Measurements from ENCODE around the gene PLD4.
"Not testable (repeated sequence)": the region's sequence is repeated elsewhere in the genome, so short reads cannot be mapped to it uniquely, and the experiment has no call there.

PLD4 gene, protein sequence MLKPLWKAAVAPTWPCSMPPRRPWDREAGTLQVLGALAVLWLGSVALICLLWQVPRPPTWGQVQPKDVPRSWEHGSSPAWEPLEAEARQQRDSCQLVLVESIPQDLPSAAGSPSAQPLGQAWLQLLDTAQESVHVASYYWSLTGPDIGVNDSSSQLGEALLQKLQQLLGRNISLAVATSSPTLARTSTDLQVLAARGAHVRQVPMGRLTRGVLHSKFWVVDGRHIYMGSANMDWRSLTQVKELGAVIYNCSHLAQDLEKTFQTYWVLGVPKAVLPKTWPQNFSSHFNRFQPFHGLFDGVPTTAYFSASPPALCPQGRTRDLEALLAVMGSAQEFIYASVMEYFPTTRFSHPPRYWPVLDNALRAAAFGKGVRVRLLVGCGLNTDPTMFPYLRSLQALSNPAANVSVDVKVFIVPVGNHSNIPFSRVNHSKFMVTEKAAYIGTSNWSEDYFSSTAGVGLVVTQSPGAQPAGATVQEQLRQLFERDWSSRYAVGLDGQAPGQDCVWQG

DNA sequence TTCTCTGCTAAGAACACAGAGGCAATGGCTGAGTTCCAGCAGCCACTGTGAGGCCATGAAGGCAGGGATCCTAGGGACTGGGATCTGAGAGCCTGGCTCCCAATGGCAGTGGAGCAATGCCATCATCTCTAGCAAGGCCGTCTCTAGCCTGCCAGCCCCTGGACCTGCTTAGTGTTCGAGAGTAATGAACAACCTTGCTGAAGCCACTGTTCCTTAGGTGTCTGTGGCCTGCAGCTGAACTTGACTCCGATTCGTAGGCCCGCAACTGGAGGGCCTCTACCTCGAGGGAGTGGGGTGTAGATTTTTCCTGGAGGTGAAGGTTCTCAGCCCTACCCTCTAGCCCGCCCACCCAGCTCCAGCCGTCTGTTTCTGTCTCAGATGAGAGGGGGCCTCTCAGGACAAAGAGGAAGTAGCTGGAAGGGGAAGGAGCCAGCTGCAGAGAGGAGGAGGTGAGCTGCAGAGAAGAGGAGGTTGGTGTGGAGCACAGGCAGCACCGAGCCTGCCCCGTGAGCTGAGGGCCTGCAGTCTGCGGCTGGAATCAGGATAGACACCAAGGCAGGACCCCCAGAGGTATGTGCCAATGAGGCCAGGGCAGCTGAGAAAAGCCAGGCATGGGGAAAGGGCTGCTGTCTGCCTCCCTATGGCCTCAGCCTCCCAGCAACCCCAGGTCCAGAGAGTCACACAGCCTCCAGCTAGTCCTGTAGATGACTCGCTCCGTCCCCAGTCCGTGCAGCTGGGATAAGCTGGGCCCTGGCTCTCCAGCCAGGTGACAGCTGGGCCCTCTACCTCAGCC, at the start of gene PLD4:
Gene PLD4, plus strand, starts transcription at position 459 of the 793 bp plus-strand sequence. CDS start 2,262 bp downstream, outside the sequence.
- peak; percentile 52 for DNase-seq

DNA sequence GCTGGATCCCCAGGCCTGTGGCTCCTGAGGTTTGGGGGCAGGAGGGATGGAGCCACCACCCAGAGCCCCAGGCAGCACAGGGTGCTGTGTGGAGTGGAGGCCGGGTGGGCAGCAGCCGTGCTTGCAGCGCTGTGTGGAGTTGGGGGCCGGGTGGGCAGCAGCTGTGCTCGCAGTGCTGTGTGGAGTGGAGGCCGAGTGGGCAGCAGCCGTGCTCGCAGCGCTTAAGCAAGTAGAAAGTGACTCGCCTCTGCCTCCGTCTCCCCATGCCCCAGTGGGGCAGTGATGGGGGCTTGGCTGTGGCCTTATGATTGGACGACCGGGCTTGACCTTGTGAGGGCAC, 49.3 kb upstream of the PLD4 start:
- DNase-seq = peak; percentile 0

DNA sequence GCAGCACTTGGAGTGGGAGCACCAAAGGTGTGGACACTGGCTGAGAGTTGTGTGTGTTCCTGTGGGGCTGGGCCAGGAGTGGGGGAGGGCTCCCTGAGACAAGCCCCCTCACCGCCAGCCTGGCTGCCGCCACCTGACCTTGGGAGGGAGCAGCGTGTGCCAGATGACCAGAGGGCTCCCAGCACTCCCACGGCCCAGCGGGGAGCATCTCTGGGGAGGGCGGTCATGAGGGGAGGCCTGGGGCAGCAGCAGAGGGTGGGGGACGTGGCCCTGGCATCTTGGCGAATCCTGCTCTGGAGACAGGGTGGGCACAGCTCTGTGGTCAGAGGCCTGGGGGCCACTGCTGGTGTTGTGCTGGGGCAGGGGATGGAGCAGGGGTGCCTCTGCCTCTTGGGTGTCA, 48.9 kb upstream of the PLD4 start:
- no peak for DNase-seq

DNA sequence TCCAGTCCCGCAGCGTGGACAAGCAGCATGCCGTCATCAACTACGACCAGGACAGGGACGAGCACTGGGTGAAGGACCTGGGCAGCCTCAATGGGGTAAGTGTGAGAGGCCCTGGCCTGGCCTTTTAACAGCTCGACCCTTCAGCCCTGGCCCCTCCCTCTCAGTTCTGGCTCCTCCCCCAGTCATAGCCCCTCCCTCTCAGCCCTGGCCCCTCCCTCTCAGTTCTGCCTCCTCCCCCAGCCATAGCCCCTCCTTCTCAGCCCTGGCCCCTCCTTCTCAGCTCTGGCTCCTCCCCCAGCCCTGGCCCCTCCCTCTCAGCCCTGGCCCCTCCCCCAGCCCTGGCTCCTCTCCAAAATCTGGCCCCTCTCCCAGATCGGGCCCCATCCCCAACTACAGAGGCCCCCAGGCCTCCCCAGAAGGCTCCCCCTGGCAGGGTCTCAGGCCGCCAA, 48.4 kb upstream of the PLD4 start:
- DNase-seq = peak; percentile 64

DNA sequence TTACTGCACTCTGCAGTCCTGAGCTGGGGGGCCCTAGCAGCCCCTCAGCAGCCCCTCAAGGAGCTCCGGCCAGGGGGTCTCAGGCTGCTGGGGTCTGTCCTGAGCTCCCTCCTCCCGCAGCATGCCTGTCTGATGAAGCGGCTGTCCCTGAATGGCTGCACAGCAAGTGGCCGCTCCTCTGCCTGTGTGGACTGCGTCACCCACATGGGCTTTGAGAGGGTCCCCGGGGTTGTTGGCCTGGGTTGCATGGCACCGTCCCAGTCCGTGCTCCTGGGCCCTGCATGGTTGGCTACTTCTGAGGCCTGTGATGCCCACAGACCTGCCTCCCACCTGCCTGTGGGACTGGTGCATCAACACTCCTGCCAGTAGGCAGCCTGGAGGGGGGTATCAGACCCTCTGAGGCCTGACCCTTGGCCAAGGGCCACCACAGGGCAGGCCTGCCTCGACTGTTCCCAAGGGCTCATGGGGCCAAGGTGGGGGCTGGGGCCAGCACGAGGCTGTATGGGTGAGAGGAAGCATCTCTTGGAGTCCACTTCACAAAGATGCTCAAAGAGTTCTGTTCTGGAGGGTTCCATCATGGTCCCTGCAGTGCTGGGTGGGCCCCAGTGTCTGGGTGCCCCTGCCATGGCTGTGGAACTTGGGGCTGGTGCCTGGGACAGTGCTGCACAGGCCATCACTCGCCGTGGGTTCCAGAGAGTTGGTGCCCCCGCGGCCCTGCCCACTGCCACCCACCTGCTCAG, 47.4 kb upstream of the PLD4 start:
- no peak for DNase-seq

DNA sequence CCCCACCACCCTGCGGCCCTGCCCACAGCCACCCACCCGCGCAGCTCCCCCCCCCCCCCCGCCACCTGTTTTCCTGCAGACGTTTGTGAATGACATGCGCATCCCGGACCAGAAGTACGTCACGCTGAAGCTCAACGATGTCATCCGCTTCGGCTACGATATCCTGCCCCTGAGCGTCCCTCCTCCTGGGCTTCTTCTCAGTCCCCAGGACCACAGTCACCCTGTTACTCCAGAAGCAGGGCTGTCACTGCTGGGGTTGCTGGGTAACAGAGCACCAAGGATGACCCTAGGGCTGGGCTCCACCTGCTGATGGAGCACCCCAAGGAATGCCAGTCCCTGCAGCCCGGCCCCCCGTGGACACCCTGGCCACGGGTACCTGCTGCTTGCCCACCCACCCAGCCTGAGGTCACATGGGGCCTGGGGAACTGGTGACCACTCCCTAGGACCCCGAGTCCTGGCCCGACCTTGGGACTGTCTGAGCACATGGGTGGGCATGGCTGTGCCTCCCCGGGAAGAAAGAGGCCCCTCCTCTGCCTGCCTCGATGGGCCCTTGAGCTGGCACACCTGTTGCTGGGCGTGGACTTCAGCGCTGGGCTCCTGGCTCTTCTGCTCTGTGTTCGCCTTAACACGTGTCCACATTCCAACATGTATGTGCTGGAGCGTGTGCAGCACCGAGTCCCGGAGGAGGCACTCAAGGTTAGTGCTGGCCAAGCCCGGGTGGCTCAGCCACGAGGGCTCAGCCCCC, 46.7 kb upstream of the PLD4 start:
- DNase-seq = no peak

DNA sequence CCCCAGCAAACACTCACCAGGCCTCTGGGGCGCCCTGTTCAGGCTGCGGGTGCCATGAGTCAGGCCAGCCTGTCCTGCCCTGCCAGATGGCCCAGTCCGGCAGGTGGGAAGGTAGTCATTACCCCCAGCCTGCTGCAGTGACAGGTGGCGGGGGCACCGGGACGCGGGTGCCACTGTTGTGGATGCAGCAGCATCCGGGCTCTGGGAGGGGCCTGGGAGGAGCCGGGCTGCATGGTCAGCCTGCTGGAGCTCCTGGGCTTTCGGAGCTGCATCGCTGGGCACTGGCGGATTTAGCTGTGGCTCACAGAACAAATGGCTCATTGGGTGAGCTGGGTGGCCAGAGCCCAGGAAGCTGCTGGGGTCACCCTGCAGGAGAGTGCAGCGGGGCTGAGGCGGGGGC, 46.1 kb upstream of the PLD4 start:
- DNase-seq = no peak

DNA sequence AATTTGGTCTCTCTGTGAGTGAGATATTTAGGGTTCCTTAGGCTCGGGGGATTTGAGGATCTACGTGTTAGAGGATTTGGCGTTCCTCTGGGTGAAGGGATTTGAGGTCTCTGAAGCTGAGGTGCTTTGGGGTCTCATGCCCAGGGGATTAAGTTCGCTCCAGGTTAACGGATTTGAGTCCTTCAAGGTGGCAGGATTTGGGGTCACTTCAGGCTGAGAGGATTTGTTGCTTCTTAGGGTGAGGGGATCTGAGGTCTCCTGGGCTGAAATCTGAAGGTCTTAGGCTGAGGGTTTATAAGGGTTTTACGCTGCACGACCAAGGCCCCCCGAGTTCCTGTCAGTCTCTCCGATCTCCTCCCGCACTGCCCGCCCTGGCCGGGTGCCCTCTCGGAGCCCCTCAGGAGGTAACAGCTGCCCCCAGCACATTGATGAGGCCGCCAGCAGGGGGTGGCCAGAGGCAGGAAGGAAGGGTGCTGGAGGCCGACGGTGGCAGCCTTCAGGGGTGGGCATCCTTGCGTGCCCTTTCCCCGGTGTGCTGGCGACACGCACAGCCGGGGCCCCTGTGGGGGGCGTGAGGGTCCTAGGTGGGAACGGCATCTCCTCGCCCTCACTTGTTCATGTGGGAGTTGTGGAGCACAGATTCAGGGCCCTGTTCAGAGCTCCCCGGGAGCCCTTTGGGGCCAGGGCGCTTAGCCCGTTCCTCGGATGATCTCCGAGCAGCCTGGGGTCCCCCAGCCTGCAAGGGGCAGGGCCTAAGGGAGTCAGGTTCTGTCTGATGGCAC, 45.3 kb upstream of the PLD4 start:
- DNase-seq = no peak

DNA sequence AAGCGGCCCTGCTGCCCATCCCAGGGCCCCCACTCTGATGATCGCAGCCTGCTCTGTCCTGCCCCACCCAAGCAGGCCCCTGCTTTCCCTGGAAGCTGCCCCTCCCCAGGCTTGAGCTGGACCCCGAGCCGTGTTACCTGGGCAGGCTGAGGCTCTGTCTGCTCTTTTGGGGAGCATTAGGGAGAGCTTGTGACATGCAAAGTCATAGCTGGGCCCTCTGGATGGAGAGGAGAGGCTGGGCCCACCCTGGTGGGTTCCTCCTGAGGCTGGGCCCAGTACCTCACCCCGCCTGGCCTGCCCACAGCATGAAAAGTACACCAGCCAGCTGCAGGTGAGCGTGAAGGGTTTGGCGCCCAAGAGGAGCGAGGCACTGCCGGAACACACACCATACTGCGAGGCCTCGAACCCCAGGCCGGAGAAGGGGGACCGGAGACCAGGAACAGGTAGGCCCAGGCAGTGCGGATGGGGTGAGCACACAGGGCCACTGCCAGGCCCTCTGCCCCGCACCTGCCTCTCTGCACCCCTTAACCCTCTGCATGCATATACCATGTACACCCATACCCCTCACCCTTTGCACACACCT, 44.6 kb upstream of the PLD4 start:
- DNase-seq = no peak

DNA sequence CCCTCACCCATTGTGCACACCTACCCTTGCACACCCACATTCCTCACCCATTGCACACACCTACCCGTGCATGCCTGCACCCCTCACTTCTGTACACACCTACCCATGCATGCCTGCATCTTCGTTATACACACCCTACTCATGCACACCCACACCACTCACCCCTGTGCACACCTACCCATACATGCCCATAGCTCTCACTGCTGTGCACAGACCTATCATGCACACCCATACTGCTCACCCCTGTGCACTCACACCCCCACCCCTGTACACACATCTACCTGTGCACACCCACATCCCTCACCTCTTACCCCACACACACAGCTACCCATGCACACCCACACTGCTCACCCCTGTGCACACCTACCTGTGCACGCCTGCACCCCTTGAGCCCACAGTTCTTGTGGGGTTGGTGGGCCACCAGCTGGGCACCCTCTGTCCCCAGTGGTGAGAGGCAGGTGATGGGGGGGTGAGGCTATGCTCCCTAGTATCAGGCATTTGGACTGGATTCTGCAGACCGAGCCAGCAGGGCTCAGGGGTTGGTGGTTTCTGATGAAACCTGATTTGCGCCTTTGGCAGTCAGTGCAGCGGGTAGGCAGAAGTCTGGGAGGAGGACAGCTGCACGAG, 44.0 kb upstream of the PLD4 start:
- no peak for DNase-seq

DNA sequence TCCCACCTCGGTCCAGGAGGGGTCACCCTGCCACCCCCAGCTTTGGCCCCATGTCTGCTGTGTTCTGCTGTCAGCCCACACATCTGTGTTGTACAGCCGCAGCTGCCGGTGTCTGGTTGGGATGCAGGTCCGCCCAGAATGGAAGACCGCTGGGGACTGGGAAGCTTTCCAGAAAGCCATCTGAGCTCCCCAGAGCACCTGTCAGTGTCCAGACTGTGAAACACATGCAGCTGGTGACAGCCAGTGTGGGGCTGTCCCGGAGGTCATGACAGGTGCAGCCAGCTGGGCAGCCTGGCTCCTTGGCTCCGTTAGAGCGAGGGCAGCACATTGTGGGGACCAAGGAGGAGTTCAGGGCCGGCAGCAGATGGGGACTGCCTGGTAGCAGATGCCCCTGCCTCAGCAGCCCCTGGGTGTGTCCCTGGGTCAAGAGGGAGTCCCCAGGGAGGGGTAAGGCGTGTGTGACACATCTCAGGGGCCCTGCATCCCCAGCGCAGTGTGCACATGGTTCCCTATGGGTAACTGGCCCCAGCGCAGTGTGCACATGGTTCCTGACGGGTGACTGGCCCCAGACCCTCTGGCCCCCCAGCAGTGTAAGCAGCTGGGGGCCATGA, 43.2 kb upstream of the PLD4 start:
- no peak for DNase-seq

DNA sequence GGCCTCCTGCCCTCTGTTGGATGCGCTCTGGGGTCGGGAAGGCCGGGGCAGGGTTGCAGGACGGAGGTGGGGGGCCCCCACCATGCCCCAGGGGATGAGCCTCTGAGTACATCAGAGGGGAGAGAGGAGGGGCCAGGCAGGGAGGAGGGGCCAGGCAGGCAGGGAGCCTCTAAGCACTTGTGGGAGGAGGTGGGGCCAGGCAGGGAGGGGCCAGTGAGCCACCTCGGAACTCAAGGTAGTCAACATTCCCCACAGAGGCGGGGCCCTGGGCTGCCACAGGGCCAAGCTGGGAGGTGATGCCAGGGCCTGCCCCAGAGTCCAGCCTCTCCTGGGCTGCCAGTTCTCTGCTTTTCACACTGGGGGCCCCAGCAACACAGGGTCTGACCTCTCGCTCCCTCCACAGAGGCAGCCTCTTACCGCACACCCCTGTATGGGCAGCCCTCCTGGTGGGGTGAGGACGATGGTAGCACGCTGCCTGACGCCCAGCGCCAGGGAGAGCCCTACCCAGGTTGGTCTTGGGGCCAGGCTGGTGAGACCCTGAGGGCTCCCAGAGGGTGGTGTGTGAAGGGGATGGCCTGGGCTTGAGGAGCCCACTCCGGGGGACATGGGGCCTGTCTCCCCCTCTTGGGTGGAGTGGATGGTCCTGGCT, 42.2 kb upstream of the PLD4 start:
- DNase-seq = peak; percentile 31

DNA sequence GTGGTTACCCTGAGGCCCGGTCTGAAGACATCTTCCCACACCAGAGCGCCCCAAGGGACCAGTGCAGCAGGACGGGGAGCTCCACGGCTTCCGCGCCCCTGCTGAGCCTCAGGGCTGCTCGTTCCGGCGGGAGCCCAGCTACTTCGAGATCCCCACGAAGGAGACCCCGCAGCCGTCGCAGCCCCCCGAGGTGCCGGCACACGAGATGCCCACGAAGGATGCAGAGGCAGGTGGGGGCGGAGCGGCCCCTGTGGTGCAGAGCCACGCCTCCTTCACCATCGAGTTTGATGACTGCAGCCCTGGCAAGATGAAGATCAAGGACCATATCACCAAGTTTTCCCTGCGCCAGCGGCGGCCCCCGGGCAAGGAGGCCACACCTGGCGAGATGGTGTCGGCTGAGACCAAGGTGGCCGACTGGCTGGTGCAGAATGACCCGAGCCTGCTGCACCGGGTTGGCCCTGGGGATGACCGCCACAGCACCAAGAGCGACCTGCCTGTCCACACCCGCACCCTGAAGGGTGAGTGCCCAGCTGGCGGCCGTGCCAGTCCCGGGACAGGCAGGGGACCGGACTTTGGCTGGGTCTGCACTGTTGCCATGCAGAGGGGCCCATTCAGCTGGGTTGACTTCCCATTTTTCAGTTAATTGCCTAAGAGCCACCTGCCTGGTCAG, 41.6 kb upstream of the PLD4 start:
- DNase-seq = no peak

DNA sequence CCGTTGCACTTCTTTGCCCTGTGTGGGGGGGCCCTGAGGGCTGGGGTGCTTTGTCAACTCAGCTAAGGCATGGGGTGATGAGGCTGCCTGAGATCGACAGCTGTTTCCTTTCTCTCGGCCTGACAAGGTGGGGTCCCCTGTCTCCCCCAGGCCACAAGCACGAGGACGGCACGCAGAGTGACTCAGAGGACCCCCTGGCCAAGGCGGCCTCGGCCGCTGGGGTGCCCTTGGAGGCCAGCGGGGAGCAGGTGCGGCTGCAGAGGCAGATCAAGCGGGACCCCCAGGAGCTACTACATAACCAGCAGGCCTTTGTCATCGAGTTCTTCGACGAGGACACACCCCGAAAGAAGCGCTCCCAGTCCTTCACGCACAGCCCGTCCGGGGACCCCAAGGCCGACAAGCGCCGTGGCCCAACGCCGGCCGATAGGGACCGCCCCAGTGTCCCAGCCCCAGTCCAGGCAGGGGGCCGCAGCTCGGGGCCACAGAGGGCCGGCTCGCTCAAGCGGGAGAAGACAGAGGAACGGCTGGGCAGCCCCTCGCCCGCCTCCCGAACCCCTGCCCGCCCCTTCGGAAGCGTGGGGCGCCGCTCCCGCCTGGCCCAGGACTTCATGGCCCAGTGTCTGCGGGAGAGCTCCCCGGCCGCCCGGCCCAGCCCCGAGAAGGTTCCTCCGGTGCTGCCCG, 40.9 kb upstream of the PLD4 start:
- no peak for DNase-seq

DNA sequence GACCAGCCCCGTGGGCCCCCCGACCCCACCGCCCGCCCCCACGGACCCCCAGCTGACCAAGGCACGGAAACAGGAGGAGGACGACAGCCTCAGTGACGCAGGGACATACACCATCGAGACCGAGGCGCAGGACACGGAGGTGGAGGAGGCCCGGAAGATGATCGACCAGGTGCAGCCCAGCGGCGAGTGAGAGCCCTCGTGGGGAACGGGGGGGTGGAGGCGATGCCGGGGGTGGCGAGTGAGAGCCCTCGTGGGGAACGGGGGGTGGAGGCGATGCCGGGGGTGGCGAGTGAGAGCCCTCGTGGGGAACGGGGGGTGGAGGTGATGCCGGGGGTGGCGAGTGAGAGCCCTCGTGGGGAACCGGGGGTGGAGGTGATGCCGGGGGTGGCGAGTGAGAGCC, 40.3 kb upstream of the PLD4 start:
- DNase-seq = not testable (repeated sequence)

DNA sequence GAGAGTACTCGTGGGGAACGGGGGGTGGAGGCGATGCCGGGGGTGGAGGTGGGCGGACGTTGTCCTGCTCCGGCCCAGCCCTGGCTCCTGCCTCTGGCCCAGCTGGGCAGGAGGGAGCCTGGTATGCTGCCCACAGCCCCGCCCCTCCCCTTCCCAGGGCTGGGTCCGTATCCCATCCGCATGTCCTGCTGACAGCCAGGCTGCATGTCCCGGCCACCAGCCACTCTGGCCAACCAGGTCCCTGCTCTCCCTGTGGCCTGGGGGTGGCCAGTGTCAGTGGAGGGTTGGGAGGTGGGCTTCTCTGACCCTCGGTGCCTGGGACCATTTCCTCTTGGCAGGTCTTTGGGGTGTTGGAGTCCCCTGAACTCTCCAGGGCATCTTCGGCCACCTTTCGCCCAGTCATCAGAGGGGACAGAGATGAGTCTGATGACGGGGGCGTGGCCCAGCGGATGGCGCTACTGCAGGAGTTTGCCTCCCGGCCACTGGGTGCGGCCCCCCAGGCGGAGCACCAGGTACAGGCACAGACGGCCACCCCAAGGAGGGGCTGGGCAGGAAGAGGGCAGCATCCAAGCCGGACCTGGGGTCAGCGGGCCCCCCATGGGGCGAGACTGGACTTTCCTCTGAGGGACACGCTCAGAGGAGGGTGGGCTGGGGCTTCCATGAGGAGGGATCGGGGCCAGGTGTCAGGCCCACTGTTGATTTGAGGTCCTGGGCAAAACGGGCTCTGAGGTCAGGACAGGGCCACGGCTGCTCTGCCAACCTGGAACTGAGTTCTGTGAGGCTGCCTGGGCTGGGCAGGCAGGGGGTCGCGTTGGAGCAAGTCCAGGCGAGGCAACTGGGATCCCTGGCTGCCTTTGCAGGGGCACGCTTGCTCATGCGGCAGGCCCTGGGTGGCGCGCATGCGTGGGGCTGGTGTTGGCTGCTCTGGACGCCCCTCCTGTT, 39.4 kb upstream of the PLD4 start:
- no peak for DNase-seq

DNA sequence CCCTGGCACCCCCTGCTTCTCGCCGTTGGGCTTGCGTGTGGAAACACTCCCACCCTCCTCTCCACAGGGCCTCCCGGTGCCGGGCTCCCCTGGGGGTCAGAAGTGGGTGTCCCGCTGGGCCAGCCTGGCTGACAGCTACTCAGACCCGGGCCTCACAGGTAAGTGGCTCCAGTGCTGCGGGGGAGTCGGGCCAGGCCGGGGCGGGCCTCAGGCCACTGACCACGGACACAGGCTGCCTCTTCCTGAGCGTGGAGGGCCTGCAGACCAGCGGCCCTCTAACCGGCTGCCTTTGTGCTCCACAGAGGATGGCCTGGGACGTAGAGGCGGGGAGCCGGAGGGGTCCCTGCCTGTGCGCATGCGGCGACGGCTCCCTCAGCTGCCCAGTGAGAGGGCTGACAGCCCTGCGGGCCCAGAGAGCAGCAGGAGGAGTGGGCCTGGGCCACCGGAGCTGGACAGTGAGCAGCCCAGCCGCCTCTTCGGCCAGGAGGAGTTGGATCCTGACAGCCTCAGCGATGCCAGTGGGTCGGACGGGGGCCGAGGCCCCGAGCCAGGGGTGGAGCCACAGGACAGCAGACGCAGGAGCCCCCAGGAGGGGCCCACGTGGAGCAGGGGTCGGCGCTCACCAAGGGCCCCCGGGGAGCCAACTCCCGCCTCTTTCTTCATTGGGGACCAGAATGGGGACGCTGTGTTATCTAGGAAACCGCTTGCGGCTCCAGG, 38.5 kb upstream of the PLD4 start:
- DNase-seq = no peak

All from hematopoietic multipotent progenitor cell treated with erythropoietin and hydrocortisone succinate and interleukin-3 and kit ligand, for 6 days (in vitro differentiated cells).